Inflammatory macrophage treated with lipopolysaccharide for 1 hour (primary cell): ENCODE data around the gene WDFY3.

Experiments used
- DNase-seq, 2 donors: peaks; one replicate each; pipeline ENCODE4 v3.0.0-alpha.2; 2020 to 2022

The WDFY3 gene

DNA sequence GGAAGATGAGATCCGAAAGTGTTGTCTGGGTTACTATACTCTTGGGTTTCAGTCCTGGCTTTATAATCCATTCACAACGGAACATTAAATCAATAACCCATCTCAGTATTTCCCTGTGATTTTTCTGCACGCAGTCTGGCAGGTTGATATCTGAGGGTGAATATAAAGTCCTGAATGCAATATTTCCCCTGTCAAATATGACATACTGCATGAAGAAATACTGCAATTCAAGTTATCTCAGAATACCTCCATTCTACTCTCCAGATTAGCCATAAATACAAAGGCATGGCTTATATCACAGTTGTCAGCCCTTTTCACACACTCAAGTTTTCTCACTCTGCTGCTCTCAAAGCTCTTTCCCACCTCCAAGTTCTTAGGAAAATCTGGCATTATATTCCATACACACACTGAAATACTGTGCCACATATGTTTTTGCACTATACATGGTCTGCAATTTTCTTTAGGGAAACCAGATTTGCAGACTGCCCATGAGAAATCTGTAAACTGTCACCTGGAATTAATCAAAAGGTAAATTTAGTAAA is 64.7 kb downstream of the WDFY3 start:
- DNase-seq: no peak

GRCh38 chr4:84901173-84901572 is 65.3 kb downstream of the WDFY3 start:
- no peak for DNase-seq

- no peak for DNase-seq
Observed at GRCh38 chr4:84899616-84900015, 66.9 kb downstream of the WDFY3 start.

GRCh38 chr4:84897516-84897915 is 69.0 kb downstream of the WDFY3 start:
- no peak for DNase-seq

DNA sequence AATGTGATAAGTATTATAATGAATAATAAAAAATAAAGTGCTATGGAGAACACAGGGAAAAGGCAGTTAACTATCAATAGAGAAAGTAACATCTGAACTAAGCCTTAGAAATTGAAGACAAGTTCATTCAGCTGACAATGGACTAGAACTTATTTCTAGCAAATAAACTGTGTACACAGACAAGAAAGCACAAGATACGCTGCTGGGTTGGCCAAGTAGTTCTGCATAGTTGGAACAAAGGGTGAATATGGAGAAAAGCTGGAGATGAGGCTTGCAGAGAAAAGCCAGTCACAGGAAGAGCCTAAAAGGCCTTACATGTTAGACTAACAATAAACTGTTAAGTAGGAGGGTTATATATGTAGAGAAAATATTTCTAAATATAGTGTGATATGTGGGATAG is 71.2 kb downstream of the WDFY3 start:
- DNase-seq: no peak

GRCh38 chr4:84894621-84895020 is 71.9 kb downstream of the WDFY3 start:
- DNase-seq: no peak

DNA sequence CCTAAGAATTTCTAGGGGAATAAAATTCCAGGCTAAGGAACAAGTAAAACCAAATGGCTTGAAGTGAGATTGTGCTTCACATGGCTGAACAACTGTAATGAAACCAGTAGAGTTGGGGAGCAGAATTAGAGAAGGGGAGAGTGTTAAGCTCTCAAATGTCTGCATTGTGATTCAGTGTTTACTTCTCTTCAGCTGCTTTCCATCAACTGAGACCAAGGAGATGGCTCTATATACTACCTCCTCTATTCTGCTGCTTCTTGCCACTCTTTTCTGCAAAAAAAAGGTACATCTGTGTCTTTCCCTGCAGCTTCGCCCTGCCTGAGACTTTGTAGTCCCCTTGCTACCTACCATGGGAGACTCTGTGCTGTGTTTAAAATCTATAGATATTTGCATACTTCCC is 73.5 kb downstream of the WDFY3 start:
- no peak for DNase-seq

- DNase-seq: no peak
Observed at GRCh38 chr4:84887824-84888223, 78.7 kb downstream of the WDFY3 start.

DNA sequence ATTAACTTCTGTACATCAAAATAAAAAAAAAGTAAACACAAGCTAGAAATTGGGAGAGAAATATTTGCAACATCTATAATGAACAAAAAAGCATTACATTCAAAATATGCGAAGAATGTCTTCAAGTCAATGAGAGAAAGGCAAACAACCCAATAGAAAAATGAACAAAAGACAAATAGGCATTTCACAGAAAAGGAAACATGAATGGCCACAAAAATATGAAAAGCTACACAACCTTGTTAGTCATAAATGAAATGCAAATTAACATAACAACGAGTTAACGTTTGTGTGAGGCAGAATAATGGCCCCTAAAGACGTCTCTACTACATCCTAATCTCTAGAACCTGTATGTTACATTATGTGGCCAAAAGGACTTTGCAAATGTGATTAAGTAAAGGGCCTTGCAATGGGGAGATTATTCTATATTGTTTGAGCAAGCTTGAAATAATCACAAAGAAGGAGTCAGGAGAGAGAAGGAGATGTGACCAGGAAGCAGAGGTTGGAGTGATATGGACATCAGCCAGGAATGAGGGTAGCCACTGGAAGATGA is 86.8 kb downstream of the WDFY3 start:
- no peak for DNase-seq

DNA sequence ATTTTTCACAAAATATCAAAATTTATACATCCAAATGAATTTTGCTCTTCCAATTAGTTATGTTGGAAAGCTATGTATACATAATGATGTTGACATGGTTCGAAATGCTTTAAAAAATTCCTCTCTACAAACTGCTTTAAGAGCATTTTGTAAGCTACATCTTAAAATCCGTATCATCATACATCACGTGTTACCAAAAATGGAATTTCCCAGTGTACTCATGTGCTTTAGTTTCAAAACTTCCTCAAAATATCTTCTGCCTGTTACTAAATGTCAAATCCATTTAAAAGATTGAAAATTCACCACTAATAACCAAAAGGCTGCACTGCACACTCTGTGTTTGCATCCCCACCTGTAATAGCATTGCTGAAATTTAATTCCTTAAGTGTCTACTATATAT is 87.9 kb downstream of the WDFY3 start:
- peak; percentile 89 for DNase-seq

GRCh38 chr4:84878090-84878489 is 88.4 kb downstream of the WDFY3 start:
- no peak for DNase-seq

DNA sequence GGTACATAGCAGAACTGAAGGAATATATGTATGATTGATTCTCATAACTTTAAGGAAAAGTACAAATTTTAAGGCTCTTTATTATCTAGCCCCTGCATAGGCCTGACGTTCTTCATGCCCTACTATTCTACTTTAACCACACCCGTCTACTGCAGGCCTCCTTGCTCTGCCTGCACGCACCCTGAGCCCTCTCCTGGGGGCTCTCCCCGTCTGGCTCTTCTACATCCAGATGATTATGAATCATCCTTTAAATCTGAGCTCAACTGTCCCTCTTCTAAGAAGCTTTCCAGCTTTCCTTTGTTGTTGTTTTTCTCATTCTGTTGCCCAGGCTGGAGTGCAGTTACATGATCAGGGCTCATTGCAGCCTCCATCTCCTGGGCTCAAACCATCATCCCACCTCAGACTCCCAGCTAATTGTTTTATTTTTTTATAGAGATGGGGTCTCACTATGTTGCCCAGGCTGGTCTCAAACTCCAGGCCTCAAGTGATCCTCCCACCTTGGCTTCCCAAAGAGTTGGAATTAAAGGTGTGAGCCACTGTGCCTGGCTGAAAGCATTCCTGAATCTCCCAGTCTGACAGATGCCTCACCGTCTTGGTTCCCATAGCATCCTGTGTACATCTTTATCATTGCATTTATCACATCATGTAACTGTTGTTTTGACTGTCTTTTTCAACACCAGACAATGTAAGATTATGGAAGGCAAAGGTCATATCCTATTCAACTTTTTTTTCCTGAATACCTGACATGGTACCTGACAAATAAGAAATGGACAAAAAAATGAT is 89.2 kb downstream of the WDFY3 start:
- DNase-seq: no peak

- peak in 1 of 2 donors; percentile 11 for DNase-seq
Observed at GRCh38 chr4:84875636-84876371, 90.7 kb downstream of the WDFY3 start.

GRCh38 chr4:84874619-84875018 is 91.9 kb downstream of the WDFY3 start:
- DNase-seq: no peak

DNA sequence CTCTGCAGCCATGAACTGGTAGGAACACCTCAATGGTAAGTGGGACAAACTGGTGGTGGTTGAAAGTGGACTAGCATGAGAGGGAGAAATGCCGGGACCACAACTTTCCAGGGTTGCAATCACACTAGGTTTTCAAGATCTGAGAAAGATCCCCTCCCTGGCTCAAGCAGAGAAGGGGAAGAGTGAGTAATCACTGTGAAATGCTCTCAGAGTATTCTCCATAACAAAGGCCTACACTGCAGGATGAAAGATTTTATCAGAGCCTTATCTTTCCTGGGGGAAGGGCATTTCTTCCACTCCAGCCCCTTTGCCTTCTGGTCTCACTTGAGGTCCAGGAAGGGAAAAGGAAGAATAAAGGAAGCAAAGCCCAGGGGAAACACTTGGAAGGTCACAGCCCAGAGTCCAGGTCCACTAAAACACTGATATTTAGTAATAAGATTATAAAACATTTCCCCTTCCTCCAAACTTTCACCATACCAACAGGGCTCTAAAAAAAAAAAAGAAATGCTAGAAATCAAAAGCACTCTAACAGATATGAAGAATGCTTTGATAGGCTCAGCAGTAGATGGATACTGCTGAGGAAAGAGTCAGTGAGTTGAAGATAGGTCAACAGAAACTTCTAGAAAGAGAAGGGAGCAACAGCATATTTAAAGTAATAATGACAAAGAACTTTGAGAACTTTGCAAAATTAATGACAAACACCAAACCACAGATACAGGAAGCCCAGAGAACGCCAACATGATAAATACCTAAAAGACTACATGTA is 95.9 kb downstream of the WDFY3 start:
- DNase-seq: peak; percentile 35 to 75

- no peak for DNase-seq
Observed at GRCh38 chr4:84866295-84866694, 100.2 kb downstream of the WDFY3 start.

DNA sequence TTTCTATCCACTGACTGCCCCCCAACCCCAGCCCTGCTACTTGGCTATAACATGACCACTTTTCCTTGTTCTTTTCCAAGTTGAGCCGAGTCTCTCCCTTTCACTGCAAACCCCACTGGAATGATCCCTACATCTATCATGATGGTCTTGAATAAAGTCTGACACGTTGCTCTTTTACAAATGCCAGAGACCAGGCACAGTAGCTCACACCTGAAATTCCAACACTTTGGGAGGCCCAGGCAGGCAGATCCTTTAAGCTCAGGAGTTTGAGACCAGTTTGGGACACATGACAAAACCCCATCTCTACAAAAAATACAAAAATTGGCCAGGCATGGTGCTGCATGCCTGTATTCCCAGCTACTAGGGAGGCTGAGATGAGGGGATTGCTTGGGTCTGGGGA is 100.9 kb downstream of the WDFY3 start:
- no peak for DNase-seq

DNA sequence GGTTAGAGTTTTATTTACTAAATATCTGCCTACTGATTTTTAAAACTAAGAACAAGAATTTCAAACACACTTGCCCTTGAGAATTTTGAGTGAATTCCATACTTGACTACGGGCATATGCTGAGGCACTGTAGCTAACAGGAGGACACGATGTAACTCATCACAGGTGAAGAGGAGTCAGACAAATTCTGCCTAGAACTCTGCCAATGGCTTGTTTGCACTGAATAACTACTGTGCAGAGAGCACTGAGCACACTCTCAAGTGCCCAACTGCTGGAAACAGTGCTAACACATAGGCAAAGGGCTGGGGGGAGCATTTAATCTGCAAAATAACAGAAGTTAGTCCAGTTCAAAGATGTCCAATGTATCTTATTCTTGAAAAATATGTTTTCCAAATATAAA is 104.4 kb downstream of the WDFY3 start:
- DNase-seq: no peak

- DNase-seq: no peak
Observed at GRCh38 chr4:84857296-84857695, 109.2 kb downstream of the WDFY3 start.

- no peak for DNase-seq
Observed at GRCh38 chr4:84856468-84857049, 109.9 kb downstream of the WDFY3 start.

GRCh38 chr4:84855774-84856173 is 110.7 kb downstream of the WDFY3 start:
- DNase-seq: no peak

DNA sequence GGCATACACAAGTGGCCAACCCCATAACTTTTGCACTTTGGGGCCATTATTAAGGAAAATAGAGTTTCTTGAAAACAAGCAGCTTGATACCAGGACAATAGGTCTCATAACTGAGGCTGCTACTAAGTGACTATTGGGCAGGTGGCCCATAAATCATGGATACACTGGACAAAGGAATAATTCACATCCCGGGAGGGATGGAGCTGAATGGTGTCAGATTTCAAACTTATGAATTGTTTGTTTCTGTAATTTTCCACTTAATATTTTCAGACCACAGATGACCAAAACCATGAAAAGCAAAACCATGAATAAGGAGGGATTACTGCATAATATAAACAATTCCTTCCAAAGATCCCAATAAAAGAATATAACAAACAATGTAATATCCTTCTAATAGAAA is 114.4 kb downstream of the WDFY3 start:
- no peak for DNase-seq
